Right atrium auricular region (tissue), 2 donors: ENCODE results near the gene AGAP1. TPM values are rescaled to one million over a fixed set of nuclear protein-coding genes. Genes with fewer than 3 reads are reported as not detected.

ENCODE experiments used
- DNase-seq: peaks from one replicate; pipeline ENCODE4 v3.0.0-alpha.2; 2019; ENCODE audit warnings: low spot score
- H3K27ac ChIP-seq, 2 donors: fragments of 200-600 bp; sonication (generic); 1 replicate in 1 of 2; 2 replicates in 1 of 2; pipeline ENCODE4 v1.5.1; 2016 to 2019
- H3K27me3 ChIP-seq, 2 donors: fragments of 200-600 bp; sonication (generic); one replicate each; pipeline versions ENCODE4 v1.5.1 to v1.6.0; 2017 to 2019
- H3K36me3 ChIP-seq: fragments of 200-600 bp; sonication (generic); one replicate; pipeline ENCODE4 v1.5.1; 2016
- H3K4me1 ChIP-seq, 2 donors: fragments of 200-600 bp; sonication (generic); one replicate each; pipeline versions ENCODE4 v1.5.1 to v1.6.0; 2017 to 2019
- H3K4me3 ChIP-seq, 2 donors: fragments of 200-600 bp; sonication (generic); 1 replicate in 1 of 2; 2 replicates in 1 of 2; pipeline ENCODE4 v1.5.1; 2017 to 2019; ENCODE audit warnings: mild to moderate bottlenecking in 1 of 2, moderate library complexity in 1 of 2
- H3K9me3 ChIP-seq, 2 donors: fragments of 200-600 bp; sonication (generic); one replicate each; pipeline ENCODE4 v1.5.1; 2019
- CTCF ChIP-seq, 2 donors: fragments of 200-600 bp; sonication (generic); IDR thresholded peaks; one replicate each; pipeline ENCODE4 v1.5.1; 2019; ENCODE audit warnings: antibody characterized with exemption in 2 of 2
- total RNA-seq, 2 donors: library from RNA; depleted of rRNA; stranded (reverse); fragments of >200 nt; gene quantifications; one replicate each; pipeline ENCODE4 v1.1.0, GENCODE V29; 2016

The AGAP1 gene
- total RNA-seq, 2 donors from 2014 or later = 11.6 to 17.2 TPM

DNA sequence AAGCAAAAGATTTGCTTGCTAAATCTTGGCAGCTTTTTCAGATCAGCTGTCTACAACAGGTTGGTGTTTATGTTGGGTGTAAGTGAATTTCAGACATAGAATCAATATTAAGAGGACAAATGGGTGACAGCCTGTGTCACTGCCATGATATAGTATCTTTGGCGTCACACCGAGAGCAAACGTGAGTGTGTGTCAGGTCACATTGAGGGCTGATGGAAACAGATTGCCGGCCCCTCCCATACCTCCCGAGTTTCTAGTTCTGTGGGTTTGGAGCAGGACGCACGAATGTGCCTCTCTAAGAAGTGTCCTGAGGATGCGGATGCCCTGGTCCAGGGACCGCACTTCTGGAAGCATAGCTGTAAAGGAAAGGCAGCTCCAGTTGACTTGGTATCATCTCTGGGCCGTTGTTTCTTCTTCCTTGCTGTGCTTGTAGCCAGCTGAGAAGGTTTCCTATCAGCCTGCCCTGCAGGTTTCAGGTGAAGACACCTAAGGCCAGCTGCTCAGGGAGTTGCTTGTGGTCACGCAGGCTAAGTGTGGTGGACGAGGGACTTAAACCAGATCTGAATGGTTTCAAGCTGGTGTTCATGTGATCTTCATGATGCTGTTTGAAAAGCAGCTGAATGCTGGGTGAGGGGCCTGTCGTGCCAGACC lies 6.4 kb downstream of the AGAP1 start:
- Histone ChIP-seq H3K4me1 (peaks cover 0 to 62% of the 10 kb centered on the region in 2 donors), H3K27me3 (no peaks in the 10 kb centered on the region), H3K36me3 (no peaks in the 10 kb centered on the region), H3K9me3 (no peaks in the 10 kb centered on the region), H3K4me3 (no peak overlapping the region), H3K27ac (no peak overlapping the region)
- no peak for DNase-seq
- TF ChIP-seq CTCF (IDR thresholded peaks at IDR 0.05) = no peak

GRCh38 chr2:235500761-235501672 lies 7.2 kb downstream of the AGAP1 start:
- peaks cover 0 to 57% of the 10 kb centered on the region in 2 donors for H3K4me1 ChIP-seq
- no peak for DNase-seq
- no peak for TF ChIP-seq CTCF (IDR thresholded peaks at IDR 0.05)
- no peaks in the 10 kb centered on the region for H3K27me3 ChIP-seq
- no peak overlapping the region for H3K27ac ChIP-seq
- peak overlapping the region in 1 of 2 donors; percentile 2 for H3K4me3 ChIP-seq
- H3K9me3 ChIP-seq = no peaks in the 10 kb centered on the region
- H3K36me3 ChIP-seq = no peaks in the 10 kb centered on the region

DNA sequence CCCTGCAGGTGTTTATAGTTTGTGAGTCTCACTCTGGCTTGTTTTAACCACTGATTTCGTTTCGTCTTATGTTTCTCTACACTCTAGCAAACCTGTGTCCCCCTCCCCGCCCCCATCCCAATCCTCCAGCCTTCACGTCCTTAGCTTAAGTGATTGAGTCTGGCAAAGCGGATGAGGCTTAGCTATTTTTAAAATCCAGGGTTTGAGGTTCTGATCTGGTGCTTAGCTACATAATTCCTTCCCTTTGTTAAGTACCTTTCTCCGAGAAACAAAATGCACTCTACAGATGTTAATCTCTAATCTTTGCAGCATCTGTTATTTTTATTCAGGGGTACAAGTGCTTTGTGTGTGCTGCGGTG lies 7.8 kb downstream of the AGAP1 start:
- no peak for DNase-seq
- H3K36me3 ChIP-seq = no peaks in the 10 kb centered on the region
- H3K4me3 ChIP-seq = peak overlapping the region in 1 of 2 donors; percentile 2
- H3K27me3 ChIP-seq = no peaks in the 10 kb centered on the region
- H3K4me1 ChIP-seq = peaks cover 0 to 51% of the 10 kb centered on the region in 2 donors
- TF ChIP-seq CTCF (IDR thresholded peaks at IDR 0.05) = no peak
- no peak overlapping the region for H3K27ac ChIP-seq
- no peaks in the 10 kb centered on the region for H3K9me3 ChIP-seq

DNA sequence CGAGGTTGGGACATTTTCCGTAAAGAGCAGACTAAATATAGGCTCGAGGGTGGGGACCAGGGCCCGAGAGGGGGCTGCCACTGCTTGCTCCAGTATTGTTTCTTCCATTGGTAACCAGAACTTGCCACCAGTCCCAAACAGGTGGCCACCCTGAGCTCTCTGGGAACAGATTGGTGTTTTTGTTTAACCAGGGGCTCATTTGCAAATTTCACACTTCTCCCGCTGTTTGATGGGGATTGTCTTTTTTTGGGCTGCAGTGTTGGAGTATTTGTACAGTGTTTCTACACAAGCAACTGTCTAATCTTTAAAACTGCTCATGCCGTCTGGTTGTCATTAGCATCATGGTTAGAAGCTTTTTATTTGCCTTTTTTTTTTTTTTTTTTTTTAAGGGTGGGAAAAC lies 8.5 kb downstream of the AGAP1 start:
- no peak for TF ChIP-seq CTCF (IDR thresholded peaks at IDR 0.05)
- Histone ChIP-seq H3K36me3 (no peaks in the 10 kb centered on the region), H3K4me1 (peaks cover 0 to 46% of the 10 kb centered on the region in 2 donors), H3K27me3 (no peaks in the 10 kb centered on the region), H3K4me3 (no peak overlapping the region), H3K9me3 (no peaks in the 10 kb centered on the region), H3K27ac (no peak overlapping the region)
- no peak for DNase-seq

- no peaks in the 10 kb centered on the region for H3K27me3 ChIP-seq
- H3K4me1 ChIP-seq = peaks cover 0 to 42% of the 10 kb centered on the region in 2 donors
- H3K4me3 ChIP-seq = no peak overlapping the region
- H3K9me3 ChIP-seq = no peaks in the 10 kb centered on the region
- DNase-seq = no peak
- no peaks in the 10 kb centered on the region for H3K36me3 ChIP-seq
- H3K27ac ChIP-seq = no peak overlapping the region
- TF ChIP-seq CTCF (IDR thresholded peaks at IDR 0.05) = no peak
Measured at GRCh38 chr2:235504441-235505180, 10.8 kb downstream of the AGAP1 start.
